Breast epithelium (tissue), 3 donors: ENCODE data around the gene C12orf56.

Experiments used
- POLR2A ChIP-seq: fragments of 450-650 bp; IDR thresholded peaks from one replicate; pipeline ENCODE4 v1.6.1; 2016; ENCODE audit warnings: antibody characterized with exemption, mild to moderate bottlenecking, moderate library complexity
- POLR2AphosphoS5 ChIP-seq, 3 donors: sonication (generic); formaldehyde crosslinking; IDR thresholded peaks; one replicate each; pipeline ENCODE4 v1.6.1; 2017; ENCODE audit warnings: antibody characterized with exemption in 3 of 3
- TF ChIP-seq, protein P1 (sequence below), 3 donors: fragments of 450-650 bp; IDR thresholded peaks; one replicate each; pipeline ENCODE4 v1.5.1; 2016 to 2017; ENCODE audit warnings: antibody characterized with exemption in 3 of 3, mild to moderate bottlenecking in 3 of 3, moderate library complexity in 3 of 3

DNA sequence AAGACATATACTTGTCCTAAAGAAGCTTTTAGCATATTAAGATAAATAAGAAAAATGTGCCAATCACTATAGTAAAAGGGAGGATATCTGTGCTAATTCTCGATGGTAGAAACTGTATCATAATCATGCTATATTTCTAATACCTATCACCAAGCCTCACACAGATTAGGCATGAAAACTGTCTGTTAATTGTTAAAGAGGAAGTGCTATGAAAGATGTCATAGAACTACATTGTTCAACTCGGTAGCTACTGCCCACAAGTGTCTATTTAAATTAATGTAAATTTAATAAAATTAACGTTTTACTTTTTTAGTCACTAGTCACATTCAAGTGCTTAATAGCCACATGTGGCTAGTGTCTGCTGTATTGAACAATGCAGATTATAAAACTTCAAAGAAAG lies 90.9 kb downstream of the C12orf56 start:
- TF ChIP-seq, protein P1, sequence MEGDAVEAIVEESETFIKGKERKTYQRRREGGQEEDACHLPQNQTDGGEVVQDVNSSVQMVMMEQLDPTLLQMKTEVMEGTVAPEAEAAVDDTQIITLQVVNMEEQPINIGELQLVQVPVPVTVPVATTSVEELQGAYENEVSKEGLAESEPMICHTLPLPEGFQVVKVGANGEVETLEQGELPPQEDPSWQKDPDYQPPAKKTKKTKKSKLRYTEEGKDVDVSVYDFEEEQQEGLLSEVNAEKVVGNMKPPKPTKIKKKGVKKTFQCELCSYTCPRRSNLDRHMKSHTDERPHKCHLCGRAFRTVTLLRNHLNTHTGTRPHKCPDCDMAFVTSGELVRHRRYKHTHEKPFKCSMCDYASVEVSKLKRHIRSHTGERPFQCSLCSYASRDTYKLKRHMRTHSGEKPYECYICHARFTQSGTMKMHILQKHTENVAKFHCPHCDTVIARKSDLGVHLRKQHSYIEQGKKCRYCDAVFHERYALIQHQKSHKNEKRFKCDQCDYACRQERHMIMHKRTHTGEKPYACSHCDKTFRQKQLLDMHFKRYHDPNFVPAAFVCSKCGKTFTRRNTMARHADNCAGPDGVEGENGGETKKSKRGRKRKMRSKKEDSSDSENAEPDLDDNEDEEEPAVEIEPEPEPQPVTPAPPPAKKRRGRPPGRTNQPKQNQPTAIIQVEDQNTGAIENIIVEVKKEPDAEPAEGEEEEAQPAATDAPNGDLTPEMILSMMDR (IDR thresholded peaks at IDR 0.05), result no peak
- TF ChIP-seq POLR2A (no peak), POLR2AphosphoS5 (IDR thresholded peaks at IDR 0.05) (no peak)
